Left ventricle myocardium inferior (tissue), 1 donor: Measurements from ENCODE around the gene GPR142. TPM values are rescaled to one million over a fixed set of nuclear protein-coding genes. Genes with fewer than 3 reads are reported as not detected.

ENCODE experiments used
- DNase-seq: peaks from one replicate; pipeline ENCODE4 v3.0.0-alpha.2; 2020
- H3K27ac ChIP-seq: fragments of 200-600 bp; replicated peaks from 2 replicates; pipeline ENCODE4 v1.8.0; 2021
- H3K27me3 ChIP-seq: fragments of 200-600 bp; 2 replicates; pipeline ENCODE4 v1.8.0; 2021; ENCODE audit warnings: low read depth
- H3K36me3 ChIP-seq: fragments of 200-600 bp; 2 replicates; pipeline ENCODE4 v1.8.0; 2021
- H3K4me1 ChIP-seq: fragments of 200-600 bp; 2 replicates; pipeline ENCODE4 v1.8.0; 2021
- H3K4me3 ChIP-seq: fragments of 200-600 bp; 2 replicates; pipeline ENCODE4 v1.8.0; 2021; ENCODE audit warnings: mild to moderate bottlenecking, moderate library complexity
- H3K9me3 ChIP-seq: fragments of 200-600 bp; replicated peaks from 2 replicates; pipeline ENCODE4 v1.8.0; 2021
- intact Hi-C: fragments of 100-400 bp; cut with micrococcal nuclease; formaldehyde crosslinking; loops from one replicate; pipeline ENCODE4 v1.11.0; 2022
- total RNA-seq: library from RNA; stranded (reverse); fragmentation: NEBNext Ultra II Directional; extraction: Animal tissue kit (Norgen Biotek cat#: 25700); gene quantifications from one replicate; pipeline ENCODE4 v1.2.1, GENCODE V29; 2021
- TF ChIP-seq, protein P1 (sequence below): fragments of 200-600 bp; IDR thresholded peaks from 2 replicates; pipeline ENCODE4 v1.8.0; 2021; ENCODE audit warnings: antibody characterized with exemption, mild to moderate bottlenecking, borderline replicate concordance
- donor health status: DM: no; HTN: yes; CAD: no; lungs with severe emphysema.

Gene GPR142
- total RNA-seq, 1 donor from 2014 or later: not detected

DNA sequence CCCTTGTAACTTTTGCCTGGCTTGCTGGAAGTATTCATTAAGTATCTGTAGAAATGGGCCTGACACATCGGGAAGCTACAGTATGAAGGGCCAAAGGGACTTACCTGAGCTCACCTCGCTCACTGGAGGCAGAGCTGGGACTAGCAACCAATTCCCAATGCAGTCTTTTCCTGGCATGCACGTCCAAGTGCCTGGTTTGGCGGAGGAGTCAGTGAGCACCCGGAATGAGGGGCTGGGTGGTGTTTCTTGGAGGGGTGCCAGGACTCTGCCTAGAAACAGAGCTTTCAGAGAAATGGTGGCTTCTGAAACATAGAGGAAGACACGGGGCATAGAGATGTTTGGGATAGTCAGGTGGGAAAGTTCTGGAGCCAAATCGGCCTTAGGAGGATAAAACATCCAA lies 46.2 kb downstream of the GPR142 start:
- no peaks in the 10 kb centered on the region for H3K4me1 ChIP-seq
- peaks cover 4% of the 10 kb centered on the region for H3K9me3 ChIP-seq
- no peaks in the 10 kb centered on the region for H3K36me3 ChIP-seq
- TF ChIP-seq, protein P1, sequence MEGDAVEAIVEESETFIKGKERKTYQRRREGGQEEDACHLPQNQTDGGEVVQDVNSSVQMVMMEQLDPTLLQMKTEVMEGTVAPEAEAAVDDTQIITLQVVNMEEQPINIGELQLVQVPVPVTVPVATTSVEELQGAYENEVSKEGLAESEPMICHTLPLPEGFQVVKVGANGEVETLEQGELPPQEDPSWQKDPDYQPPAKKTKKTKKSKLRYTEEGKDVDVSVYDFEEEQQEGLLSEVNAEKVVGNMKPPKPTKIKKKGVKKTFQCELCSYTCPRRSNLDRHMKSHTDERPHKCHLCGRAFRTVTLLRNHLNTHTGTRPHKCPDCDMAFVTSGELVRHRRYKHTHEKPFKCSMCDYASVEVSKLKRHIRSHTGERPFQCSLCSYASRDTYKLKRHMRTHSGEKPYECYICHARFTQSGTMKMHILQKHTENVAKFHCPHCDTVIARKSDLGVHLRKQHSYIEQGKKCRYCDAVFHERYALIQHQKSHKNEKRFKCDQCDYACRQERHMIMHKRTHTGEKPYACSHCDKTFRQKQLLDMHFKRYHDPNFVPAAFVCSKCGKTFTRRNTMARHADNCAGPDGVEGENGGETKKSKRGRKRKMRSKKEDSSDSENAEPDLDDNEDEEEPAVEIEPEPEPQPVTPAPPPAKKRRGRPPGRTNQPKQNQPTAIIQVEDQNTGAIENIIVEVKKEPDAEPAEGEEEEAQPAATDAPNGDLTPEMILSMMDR: no peak
- H3K27ac ChIP-seq: no peak overlapping the region
- intact Hi-C loops: no loop called here
- no peaks in the 10 kb centered on the region for H3K27me3 ChIP-seq
- no peak overlapping the region for H3K4me3 ChIP-seq
- DNase-seq: no peak

DNA sequence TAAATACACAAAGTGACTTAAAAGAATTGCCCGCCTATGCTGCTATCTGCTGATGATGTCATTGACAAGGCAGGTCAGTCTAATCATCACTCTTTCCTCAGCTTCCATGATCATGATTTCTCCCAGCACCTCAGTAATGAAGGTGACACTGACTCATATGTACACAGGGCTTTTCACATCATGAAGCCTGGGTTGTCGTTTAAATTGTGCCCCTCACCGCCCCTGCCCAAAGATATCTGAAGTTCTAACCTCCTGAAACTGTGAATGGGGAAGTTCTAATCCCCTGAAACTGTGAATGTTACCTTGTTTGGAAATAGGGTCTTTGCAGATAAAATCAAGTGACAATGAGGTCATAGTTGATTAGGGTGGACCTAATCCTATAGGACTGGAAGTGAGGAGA lies 47.2 kb downstream of the GPR142 start:
- H3K4me3 ChIP-seq: no peak overlapping the region
- no peak for DNase-seq
- no peak overlapping the region for H3K27ac ChIP-seq
- no peaks in the 10 kb centered on the region for H3K36me3 ChIP-seq
- intact Hi-C loops: no loop called here
- H3K4me1 ChIP-seq: no peaks in the 10 kb centered on the region
- TF ChIP-seq, protein P1: no peak
- peaks cover 4% of the 10 kb centered on the region for H3K9me3 ChIP-seq
- no peaks in the 10 kb centered on the region for H3K27me3 ChIP-seq

DNA sequence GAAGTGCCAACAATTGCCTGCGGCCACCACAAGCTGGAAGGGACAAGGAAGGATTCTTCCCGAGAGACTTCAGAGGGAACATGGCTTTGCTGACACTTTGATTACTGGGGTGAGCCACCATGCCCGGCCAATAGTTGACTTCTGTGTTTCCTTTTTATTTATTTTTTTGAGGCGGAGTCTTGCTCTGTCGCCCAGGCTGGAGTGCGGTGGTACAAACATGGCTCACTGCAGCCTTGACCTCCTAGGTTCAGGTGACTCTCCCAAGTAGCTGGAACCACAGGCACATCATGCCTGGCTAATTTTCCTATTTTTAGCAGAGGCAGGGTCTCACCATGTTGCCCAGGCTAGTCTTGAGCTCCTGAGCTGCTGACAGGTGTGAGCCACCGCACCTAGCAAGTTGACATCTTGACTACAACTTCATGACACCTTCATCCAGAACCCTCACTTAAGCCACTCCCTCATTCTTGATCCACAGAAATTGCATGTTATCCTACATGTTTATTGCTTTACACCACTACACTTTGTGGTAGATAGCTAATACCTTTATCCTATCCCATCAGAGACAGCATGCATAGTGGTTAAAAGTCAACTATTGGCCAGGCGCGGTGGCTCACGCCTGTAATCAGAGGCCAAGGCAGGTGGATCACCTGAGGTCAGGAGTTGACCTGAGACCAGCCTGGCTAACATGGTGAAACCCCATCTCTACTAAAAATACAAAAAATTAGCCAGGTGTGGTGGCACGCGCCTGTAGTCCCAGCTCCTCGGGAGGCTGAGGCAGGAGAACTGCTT lies 48.5 kb downstream of the GPR142 start:
- Histone ChIP-seq H3K4me1 (no peaks in the 10 kb centered on the region), H3K27ac (no peak overlapping the region), H3K36me3 (no peaks in the 10 kb centered on the region), H3K27me3 (no peaks in the 10 kb centered on the region), H3K9me3 (peaks cover 2% of the 10 kb centered on the region), H3K4me3 (no peak overlapping the region)
- TF ChIP-seq, protein P1: no peak
- DNase-seq: no peak
- intact Hi-C loops: no loop called here

DNA sequence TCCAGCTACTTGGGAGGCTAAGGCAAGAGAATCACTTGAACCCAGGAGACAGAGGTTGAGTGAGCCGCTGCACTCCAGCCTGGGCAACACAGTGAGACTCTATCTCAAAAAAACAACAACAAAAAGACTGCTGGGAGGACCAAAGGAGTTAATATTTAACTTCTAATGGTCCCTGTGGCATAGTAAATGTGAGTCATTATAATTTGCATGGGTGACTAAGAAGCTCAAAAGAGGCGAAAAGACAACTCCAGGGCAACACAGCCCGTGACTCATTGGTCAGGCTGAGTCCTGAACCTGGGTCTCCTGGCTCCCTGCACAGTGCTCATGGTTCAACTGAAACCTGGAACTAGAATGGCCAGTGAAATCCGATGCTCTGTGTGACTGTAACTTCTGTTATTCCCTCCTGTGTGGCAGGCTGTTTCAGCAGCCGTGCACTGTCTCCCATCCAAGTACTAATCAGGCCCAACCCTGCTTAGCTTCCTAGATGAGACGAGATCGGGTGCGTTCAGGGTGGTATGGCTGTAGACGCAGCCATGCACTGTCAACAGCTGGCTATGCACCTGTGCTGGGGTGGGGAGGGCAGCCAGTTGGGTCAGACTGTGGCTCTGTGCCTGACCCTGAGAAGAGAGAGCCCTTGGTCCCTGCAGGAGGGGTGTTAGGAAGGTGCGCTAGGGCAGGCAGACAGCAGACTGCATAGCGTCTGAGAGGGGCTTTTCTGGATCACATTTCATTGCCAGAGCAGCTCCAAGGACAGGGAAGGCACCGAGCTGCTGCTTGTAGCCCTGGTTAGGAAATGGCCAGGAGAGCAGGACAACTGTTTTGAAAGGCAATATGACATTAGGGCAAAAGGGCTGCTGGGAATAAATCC lies 50.1 kb downstream of the GPR142 start:
- TF ChIP-seq, protein P1: no peak
- no peak for DNase-seq
- no peak overlapping the region for H3K27ac ChIP-seq

DNA sequence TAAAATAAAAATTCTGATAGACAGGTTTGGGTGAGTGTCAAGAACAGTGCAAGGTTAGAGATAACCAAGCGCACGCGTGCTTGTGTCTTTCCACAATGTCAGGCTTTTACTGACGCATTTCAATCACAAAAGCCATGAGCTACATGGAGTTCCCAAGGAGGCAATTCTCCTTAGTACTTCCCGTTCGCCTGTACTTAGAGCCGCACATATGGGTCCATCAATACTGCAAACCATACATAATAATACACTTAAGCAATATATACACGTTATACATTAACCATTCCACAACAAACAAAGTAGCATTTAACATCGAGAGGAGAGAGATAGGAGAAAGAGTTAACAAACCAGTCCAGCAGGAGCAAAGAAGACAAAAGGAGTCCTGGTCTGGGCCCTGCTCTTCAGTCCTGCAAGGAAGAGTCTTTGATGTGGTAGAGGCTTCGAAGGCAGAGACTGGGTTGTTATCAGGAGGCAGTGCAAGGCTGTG lies 52.7 kb downstream of the GPR142 start:
- H3K4me1 ChIP-seq: peaks cover 3% of the 10 kb centered on the region
- TF ChIP-seq, protein P1: no peak
- H3K27ac ChIP-seq: no peak overlapping the region
- intact Hi-C loops: no loop called here
- no peak for DNase-seq
- H3K36me3 ChIP-seq: no peaks in the 10 kb centered on the region
- H3K9me3 ChIP-seq: no peaks in the 10 kb centered on the region
- no peak overlapping the region for H3K4me3 ChIP-seq
- H3K27me3 ChIP-seq: no peaks in the 10 kb centered on the region

More for the DNA sequence above, 50.1 kb downstream of the GPR142 start:
- Histone ChIP-seq H3K4me1 (no peaks in the 10 kb centered on the region), H3K9me3 (no peaks in the 10 kb centered on the region), H3K27me3 (no peaks in the 10 kb centered on the region), H3K4me3 (no peak overlapping the region), H3K36me3 (no peaks in the 10 kb centered on the region)
- intact Hi-C loops: no loop called here

Other genes with a start within 250 kb of the GPR142 start
- gene RPL38, start 163.8 kb upstream of the GPR142 start, total RNA-seq: 702 TPM
- 28.1 TPM for gene TTYH2, start 153.9 kb upstream of the GPR142 start, total RNA-seq
- not detected for gene DNAI2, start 93.3 kb upstream of the GPR142 start, total RNA-seq
- gene KIF19, start 41.3 kb upstream of the GPR142 start, total RNA-seq: 0.08 TPM
- not detected for gene BTBD17, start 5.6 kb upstream of the GPR142 start, total RNA-seq
- gene GPRC5C, start 64.6 kb downstream of the GPR142 start, total RNA-seq: 32.0 TPM
- 1.2 TPM for gene CD300A, start 99.1 kb downstream of the GPR142 start, total RNA-seq
- gene CD300LB, start 164.0 kb downstream of the GPR142 start, total RNA-seq: not detected
- gene CD300C, start 178.6 kb downstream of the GPR142 start, total RNA-seq: 0.71 TPM
- gene CD300H, start 200.0 kb downstream of the GPR142 start, total RNA-seq: not detected
- gene CD300LD, start 224.8 kb downstream of the GPR142 start, total RNA-seq: not detected